PC-9 (cell line): ENCODE results near the gene PC. TPM values are rescaled to one million over a fixed set of nuclear protein-coding genes. Genes with fewer than 3 reads are reported as not detected.

Experiments
- BruUV-seq: library from RNA; stranded (reverse); fragments of 400-500 nt; replicated peaks from 2 replicates; lab custom pipeline; 2021; lab: Mats Ljungman, UMichigan
- CTCF ChIA-PET: fragments of 300-600 bp; sonication (Branson Sonifier 250); formaldehyde crosslinking; loops from one replicate; lab custom pipeline; 2022; ENCODE audit warnings: antibody characterized with exemption; lab: Charles Lee
- POLR2A ChIA-PET: fragments of 300-600 bp; sonication (Branson Sonifier 250); formaldehyde crosslinking; loops from one replicate; lab custom pipeline; 2022; ENCODE audit warnings: antibody characterized with exemption; ENCODE audit not compliant: unreplicated experiment; lab: Charles Lee
- DNase-seq, 2 experiments: peaks; one replicate each; pipeline versions ENCODE4 v3.0.0 to v3.0.0-alpha.2; 2015 to 2022; ENCODE audit warnings: mixed read lengths in 1 of 2
- H2AFZ ChIP-seq: fragments of 200-600 bp; sonication (generic); 2 replicates; pipeline ENCODE4 v1.8.1; 2017; ENCODE audit warnings: antibody characterized with exemption
- H3F3A ChIP-seq: fragments of 200-600 bp; sonication (generic); 2 replicates; pipeline ENCODE4 v1.8.1; 2017; ENCODE audit warnings: antibody characterized with exemption, mild to moderate bottlenecking, low read depth; ENCODE audit not compliant: insufficient read depth
- H3K27ac ChIP-seq: fragments of 200-600 bp; sonication (generic); 2 replicates; pipeline ENCODE4 v1.6.1; 2016; ENCODE audit warnings: mixed run types
- H3K27me3 ChIP-seq: fragments of 200-600 bp; sonication (generic); 2 replicates; pipeline ENCODE4 v1.6.1; 2016; ENCODE audit warnings: low read depth, mixed run types; ENCODE audit not compliant: insufficient read depth
- H3K36me3 ChIP-seq: fragments of 200-600 bp; sonication (generic); 2 replicates; pipeline ENCODE4 v1.6.1; 2016; ENCODE audit warnings: low read depth, mixed run types
- H3K4me1 ChIP-seq: fragments of 200-600 bp; sonication (generic); replicated peaks from 2 replicates; pipeline ENCODE4 v1.6.1; 2016; ENCODE audit warnings: mixed run types; ENCODE audit not compliant: insufficient read depth
- H3K4me2 ChIP-seq: fragments of 200-600 bp; sonication (generic); 2 replicates; pipeline ENCODE4 v1.6.1; 2017; ENCODE audit warnings: mixed run types
- H3K4me3 ChIP-seq: fragments of 200-600 bp; sonication (generic); 2 replicates; pipeline ENCODE4 v1.6.1; 2016; ENCODE audit warnings: mixed run types
- H3K79me2 ChIP-seq: fragments of 200-600 bp; sonication (generic); 2 replicates; pipeline ENCODE4 v1.6.1; 2017; ENCODE audit warnings: low read depth, mixed run types
- H3K9me2 ChIP-seq: fragments of 200-600 bp; sonication (generic); 2 replicates; pipeline ENCODE4 v1.8.1; 2017; ENCODE audit warnings: mild to moderate bottlenecking; ENCODE audit not compliant: insufficient read depth
- H3K9me3 ChIP-seq: fragments of 200-600 bp; sonication (generic); 2 replicates; pipeline ENCODE4 v1.8.1; 2016; ENCODE audit warnings: low read depth; ENCODE audit not compliant: insufficient read depth
- H4K20me1 ChIP-seq: fragments of 200-600 bp; sonication (generic); 2 replicates; pipeline ENCODE4 v1.8.1; 2017; ENCODE audit not compliant: insufficient read depth
- CTCF ChIP-seq: fragments of 200-600 bp; sonication (generic); conservative IDR thresholded peaks from 2 replicates; pipeline ENCODE4 v1.6.1; 2017; ENCODE audit warnings: mixed run types, antibody characterized with exemption, mild to moderate bottlenecking, moderate library complexity
- EZH2 ChIP-seq: fragments of 200-600 bp; sonication (generic); IDR thresholded peaks from 2 replicates; pipeline ENCODE4 v1.8.0; 2017; ENCODE audit warnings: antibody characterized with exemption, low read depth
- intact Hi-C: fragments of 100-400 bp; cut with micrococcal nuclease; formaldehyde crosslinking; loops from one replicate; pipeline ENCODE4 v1.10.0; 2022; ENCODE audit not compliant: unreplicated experiment
- total RNA-seq: library from RNA; stranded (reverse); gene quantifications from 2 replicates; pipeline ENCODE4 v1.2.3, GENCODE V29; 2021

Gene PC
- total RNA-seq, 1 experiment from 2014 or later, result 38.9 TPM

- no TSS peak for BruUV-seq
- no peak overlapping the region for H3K27ac ChIP-seq
- no peaks in the 10 kb centered on the region for H3K9me2 ChIP-seq
- peaks cover 13% of the 10 kb centered on the region; the same call in 1 of the 2 replicates for H3F3A ChIP-seq
- H4K20me1 ChIP-seq, result no peaks in the 10 kb centered on the region
- no peak for DNase-seq
- H3K4me2 ChIP-seq, result no peak overlapping the region
- TF ChIP-seq CTCF (no peak), EZH2 (no peak)
- H3K4me1 ChIP-seq, result peaks cover 5% of the 10 kb centered on the region; the same call in 1 of the 2 replicates
- no peak overlapping the region for H2AFZ ChIP-seq
- H3K4me3 ChIP-seq, result no peak overlapping the region
- CTCF ChIA-PET, result no interaction called here
- H3K9me3 ChIP-seq, result no peaks in the 10 kb centered on the region
- POLR2A ChIA-PET, result no interaction called here
- intact Hi-C loops, result no loop called here
- H3K36me3 ChIP-seq, result no peaks in the 10 kb centered on the region
- no peaks in the 10 kb centered on the region for H3K27me3 ChIP-seq
- no peaks in the 10 kb centered on the region for H3K79me2 ChIP-seq
Measured at GRCh38 chr11:66871521-66871901, 86.7 kb downstream of the PC start.

GRCh38 chr11:66870616-66871520, 87.3 kb downstream of the PC start:
- Histone ChIP-seq H2AFZ (no peak overlapping the region), H3K9me3 (no peaks in the 10 kb centered on the region), H3K36me3 (no peaks in the 10 kb centered on the region), H3K79me2 (no peaks in the 10 kb centered on the region), H3F3A (peaks cover 13% of the 10 kb centered on the region; the same call in 1 of the 2 replicates), H4K20me1 (no peaks in the 10 kb centered on the region), H3K4me2 (no peak overlapping the region), H3K4me1 (peaks cover 5% of the 10 kb centered on the region; the same call in 1 of the 2 replicates), H3K27me3 (no peaks in the 10 kb centered on the region), H3K4me3 (no peak overlapping the region), H3K27ac (no peak overlapping the region), H3K9me2 (no peaks in the 10 kb centered on the region)
- DNase-seq, result no peak
- no TSS peak for BruUV-seq
- CTCF ChIA-PET, result no interaction called here
- TF ChIP-seq EZH2 (no peak), CTCF (no peak)
- intact Hi-C loops, result no loop called here
- POLR2A ChIA-PET, result no interaction called here

GRCh38 chr11:66870131-66870530, 88.1 kb downstream of the PC start:
- no peak overlapping the region for H3K27ac ChIP-seq
- no peak overlapping the region for H2AFZ ChIP-seq
- BruUV-seq, result no TSS peak
- TF ChIP-seq EZH2 (no peak), CTCF (no peak)
- H3F3A ChIP-seq, result peaks cover 13% of the 10 kb centered on the region; the same call in 1 of the 2 replicates
- CTCF ChIA-PET, result interaction anchor here (0.6 kb wide), 1 partner anchor 62 kb away, joined by 6 read pairs; no protein-coding TSS in a partner anchor
- intact Hi-C loops, result no loop called here
- POLR2A ChIA-PET, result no interaction called here
- H4K20me1 ChIP-seq, result no peaks in the 10 kb centered on the region
- no peaks in the 10 kb centered on the region for H3K36me3 ChIP-seq
- H3K4me1 ChIP-seq, result peaks cover 5% of the 10 kb centered on the region; the same call in 1 of the 2 replicates
- no peaks in the 10 kb centered on the region for H3K79me2 ChIP-seq
- no peaks in the 10 kb centered on the region for H3K27me3 ChIP-seq
- H3K9me2 ChIP-seq, result no peaks in the 10 kb centered on the region
- no peak for DNase-seq
- H3K4me2 ChIP-seq, result no peak overlapping the region
- no peak overlapping the region for H3K4me3 ChIP-seq
- no peaks in the 10 kb centered on the region for H3K9me3 ChIP-seq
